Measurements from ENCODE around the gene PLPP6. TPM values are rescaled to one million over a fixed set of nuclear protein-coding genes. Genes with fewer than 3 reads are reported as not detected.

PLPP6 gene
- total and polyA plus RNA-seq, 2 of the 13 experiments (the other 11 are each of a cell fraction or from before 2014, with no cell fraction given) = 12.1 to 15.5 TPM

GRCh38 chr9:4679268-4680172 is 17.4 kb downstream of the PLPP6 start, which contains the start of gene CDC37L1 (continued):
- TF ChIP-seq XRCC5 (optimal IDR thresholded peaks at IDR 0.05; ENCODE audit: low read length) = peak; percentile 56
- 0 out of 2 replicates have a peak, but pooled peaks have one; percentile 13 for TF ChIP-seq PAF1 (CRISPR knock-in tag; IDR thresholded peaks at IDR 0.05)
- TF ChIP-seq GPBP1L1 (CRISPR knock-in tag; IDR thresholded peaks at IDR 0.05) = no peak
- no peak for TF ChIP-seq SMARCC2 (IDR thresholded peaks at IDR 0.05)
- no peak for TF ChIP-seq MATR3 (CRISPR knock-in tag; IDR thresholded peaks at IDR 0.05)
- TF ChIP-seq SPEN (CRISPR knock-in tag; IDR thresholded peaks at IDR 0.05; ENCODE audit: low read depth) = peak; percentile 72; the same call in 1 of the 2 replicates
- TF ChIP-seq CEBPZ (IDR thresholded peaks at IDR 0.05; ENCODE audit: low read length) = no peak
- TF ChIP-seq ZNF101 (CRISPR knock-in tag; IDR thresholded peaks at IDR 0.05; ENCODE audit: borderline replicate concordance, low read depth) = no peak
- TF ChIP-seq SRSF9 (IDR thresholded peaks at IDR 0.05; ENCODE audit: borderline replicate concordance, insufficient read depth, low read depth, low read length, poor library complexity, severe bottlenecking) = no peak
- no peak for TF ChIP-seq RARG (CRISPR knock-in tag; IDR thresholded peaks at IDR 0.05; ENCODE audit: low read depth)
- peak; percentile 72 for TF ChIP-seq AGO1 (IDR thresholded peaks at IDR 0.05; ENCODE audit: low read depth, low read length, poor library complexity, severe bottlenecking)
- TF ChIP-seq AKNA (CRISPR knock-in tag; IDR thresholded peaks at IDR 0.05; ENCODE audit: borderline replicate concordance) = peak; percentile 54; the same call in 1 of the 2 replicates
- no peak for TF ChIP-seq TBP (CRISPR knock-in tag; IDR thresholded peaks at IDR 0.05)
- TF ChIP-seq KLF13 (CRISPR knock-in tag; IDR thresholded peaks at IDR 0.05) = peak; percentile 75; the same call in 1 of the 2 replicates
- TF ChIP-seq MAX (IDR thresholded peaks at IDR 0.05) = peak; percentile 77
- no peak for TF ChIP-seq ZNF24 (IDR thresholded peaks at IDR 0.05)
- TF ChIP-seq HNF4G (IDR thresholded peaks at IDR 0.05; ENCODE audit: borderline replicate concordance, low read depth, low read length) = no peak
- 0 out of 2 replicates have a peak, but pooled peaks have one; percentile 51 for TF ChIP-seq HNF4G (CRISPR knock-in tag; IDR thresholded peaks at IDR 0.05; ENCODE audit: borderline replicate concordance, low read depth)
- TF ChIP-seq ZNF354B (CRISPR knock-in tag; IDR thresholded peaks at IDR 0.05) = 0 out of 2 replicates have a peak, but pooled peaks have one; percentile 77

Data from HepG2 (cell line).